SKM-1 (cell line): Measurements from ENCODE around the gene SLC26A4.
A peak's percentile ranks its signal among the peaks of the same experiment; 100 is the strongest.

ENCODE experiments used
- DNase-seq: peaks from one replicate; lab custom pipeline; 2025; ENCODE audit not compliant: unreplicated experiment; lab: John Stamatoyannopoulos, UW

SLC26A4 gene

DNA sequence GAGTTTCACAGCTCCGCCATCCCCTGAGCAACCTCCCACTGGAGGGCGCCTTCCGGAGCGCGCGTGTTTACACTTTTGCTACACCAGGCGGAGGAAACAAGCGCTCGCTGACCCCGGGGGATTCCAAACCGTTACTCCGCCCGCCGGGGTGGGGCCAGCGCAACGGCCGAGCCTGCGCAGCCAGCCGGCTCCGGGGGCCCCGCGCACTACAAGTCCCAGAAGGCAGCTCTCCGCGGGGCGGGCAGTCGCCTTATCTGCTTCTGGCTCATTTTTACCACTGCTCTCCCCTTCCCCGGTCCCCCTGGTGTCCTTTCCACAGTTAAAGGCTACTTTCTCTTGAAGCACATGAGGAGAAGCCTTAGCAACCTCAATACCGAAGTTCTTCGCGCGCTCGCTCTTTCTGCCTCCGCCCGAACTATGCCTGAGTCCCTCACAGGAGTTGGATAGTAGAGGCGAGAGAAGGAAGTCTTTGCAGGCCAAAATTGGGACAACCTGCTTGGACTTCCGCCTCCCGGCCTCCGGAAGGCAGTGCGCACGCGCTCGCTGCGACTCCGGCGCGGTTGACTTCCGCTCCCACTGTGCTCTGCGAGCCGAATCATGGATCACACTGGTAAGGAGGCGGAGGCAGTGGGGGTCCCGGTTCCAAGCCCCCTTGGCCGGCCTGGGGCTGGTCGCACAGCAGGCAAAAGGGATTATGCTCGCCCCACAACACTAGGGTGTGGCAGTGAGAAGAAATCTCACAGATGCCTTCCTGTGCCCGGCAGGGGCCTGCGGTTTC is 83.1 kb downstream of the SLC26A4 start, which contains the start of gene CBLL1:
CBLL1 (plus strand) TSS at position 576 of the 778 bp plus-strand sequence; CDS start at position 598, 22 bp downstream.
- peak; percentile 91 for DNase-seq

DNA sequence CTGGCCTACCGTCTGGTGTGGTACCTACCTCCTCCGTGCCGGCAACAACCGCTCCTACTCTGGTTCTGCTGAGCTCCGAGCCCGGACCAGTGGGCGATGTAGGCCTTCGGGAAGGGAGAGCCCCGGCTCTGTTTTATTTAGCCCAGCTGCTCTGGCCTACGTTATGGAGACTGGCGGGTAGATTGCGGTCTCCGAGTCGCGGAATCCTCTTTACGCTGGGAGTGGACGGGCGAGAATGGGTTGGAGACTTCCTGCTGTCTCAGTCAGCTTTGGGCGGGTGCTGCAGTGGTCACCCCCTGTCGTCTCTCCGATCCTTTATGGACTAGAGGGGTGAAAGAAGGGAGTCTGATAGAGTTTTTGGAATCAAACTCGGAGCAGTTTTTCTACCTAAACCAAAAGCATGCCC is 83.7 kb downstream of the SLC26A4 start:
- peak; percentile 54 for DNase-seq

DNA sequence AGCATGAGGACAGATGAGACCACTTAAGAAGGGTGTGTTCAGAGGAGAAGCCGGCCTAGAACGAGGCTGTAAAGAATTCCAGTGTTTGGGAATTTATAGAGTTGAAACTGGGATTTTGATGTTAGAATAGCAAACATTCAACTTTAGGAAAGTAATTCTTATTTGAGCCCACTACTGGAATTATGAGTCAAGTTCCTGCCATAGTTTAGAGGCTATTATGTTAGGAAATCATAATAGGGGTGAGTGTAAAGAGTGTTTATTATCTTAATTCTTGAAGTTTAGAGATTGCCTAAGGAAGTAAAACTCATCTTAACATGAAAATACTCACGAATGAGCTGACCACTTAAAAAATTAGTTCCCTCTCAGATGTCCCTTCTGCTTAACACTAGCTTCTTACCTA is 85.4 kb downstream of the SLC26A4 start:
- DNase-seq: no peak

DNA sequence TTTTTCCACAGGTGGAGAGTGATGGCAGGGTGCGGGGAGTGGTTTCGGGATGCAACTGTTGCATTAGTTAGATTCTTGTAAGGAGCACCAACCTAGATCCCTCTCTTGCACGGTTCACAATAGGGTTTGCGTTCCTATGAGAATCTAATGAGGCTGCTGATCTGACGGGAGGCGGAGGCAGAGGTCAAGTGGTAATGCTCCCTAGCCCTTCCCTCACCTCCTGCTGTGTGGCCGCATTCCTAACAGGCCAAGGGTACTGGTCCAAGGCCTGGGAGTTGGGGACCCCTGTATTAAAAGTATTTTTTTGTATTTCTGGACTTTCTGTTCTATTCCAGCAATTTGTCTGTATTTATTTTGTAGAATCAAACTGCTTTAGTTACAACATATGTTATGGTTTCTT is 90.5 kb downstream of the SLC26A4 start:
- no peak for DNase-seq

DNA sequence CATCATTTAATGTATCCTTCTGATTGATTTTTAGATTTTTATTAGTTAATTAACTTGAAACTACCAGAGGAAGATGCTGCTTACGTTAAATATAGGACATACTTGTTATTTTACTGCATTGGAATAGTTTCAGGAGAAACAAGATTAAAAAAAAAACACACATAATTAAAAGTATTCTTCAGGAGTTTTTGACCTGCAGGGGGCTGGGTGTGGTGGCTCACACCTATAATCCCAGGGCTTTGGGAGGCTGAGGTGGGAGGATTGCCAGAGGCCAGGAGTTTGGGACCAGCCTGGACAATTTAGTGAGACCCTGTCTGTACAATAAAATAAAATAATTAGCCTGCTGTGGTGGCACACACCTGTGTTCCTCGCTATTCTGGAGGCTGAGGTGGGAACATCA is 94.0 kb downstream of the SLC26A4 start:
- no peak for DNase-seq

DNA sequence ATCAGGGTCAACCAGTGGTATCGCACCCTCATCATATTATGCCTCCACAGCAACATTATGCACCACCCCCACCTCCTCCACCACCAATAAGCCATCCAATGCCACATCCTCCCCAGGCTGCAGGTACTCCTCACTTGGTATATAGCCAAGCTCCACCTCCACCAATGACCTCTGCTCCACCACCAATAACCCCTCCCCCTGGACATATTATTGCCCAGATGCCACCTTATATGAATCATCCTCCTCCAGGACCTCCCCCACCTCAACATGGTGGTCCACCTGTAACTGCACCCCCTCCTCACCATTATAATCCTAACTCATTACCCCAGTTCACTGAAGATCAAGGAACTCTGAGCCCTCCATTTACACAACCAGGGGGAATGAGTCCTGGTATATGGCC is 98.0 kb downstream of the SLC26A4 start:
- DNase-seq: no peak

DNA sequence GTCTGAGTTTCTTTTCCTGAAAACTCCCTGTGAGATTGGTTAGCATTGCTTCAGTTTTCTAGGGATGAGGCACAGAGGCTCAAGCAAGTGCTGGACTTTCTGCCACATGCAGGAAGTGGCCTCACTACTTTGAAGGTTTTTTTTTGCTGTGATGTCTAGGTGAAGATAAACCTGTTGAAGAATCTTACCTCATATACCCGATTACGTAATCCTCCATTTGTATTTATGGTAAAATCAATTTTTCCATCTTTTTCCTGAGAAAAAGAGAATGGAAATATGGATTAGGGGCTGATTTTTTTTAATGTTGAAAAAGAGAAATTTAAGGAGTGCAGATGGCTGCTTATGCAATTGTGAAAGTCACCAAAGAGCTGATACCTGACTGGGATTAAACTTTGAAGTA is 106.8 kb downstream of the SLC26A4 start:
- no peak for DNase-seq
